Urinary bladder (tissue), 4 donors: Measurements from ENCODE around the gene YWHAG. TPM values are rescaled to one million over a fixed set of nuclear protein-coding genes. Genes with fewer than 3 reads are reported as not detected.
"Not testable (repeated sequence)": the region's sequence is repeated elsewhere in the genome, so short reads cannot be mapped to it uniquely, and the experiment has no call there.

ENCODE experiments used
- DNase-seq: peaks from one replicate; pipeline ENCODE4 v3.0.0-alpha.2; 2015; ENCODE audit errors: extremely low spot score
- H3K27ac ChIP-seq: one replicate; pipeline ENCODE4 v1.5.1; 2013; ENCODE audit warnings: low read depth, mild to moderate bottlenecking, moderate library complexity
- H3K36me3 ChIP-seq: one replicate; pipeline ENCODE4 v1.6.1; 2013; ENCODE audit warnings: mild to moderate bottlenecking, moderate library complexity; ENCODE audit not compliant: insufficient read depth
- H3K4me1 ChIP-seq: one replicate; pipeline ENCODE4 v1.6.1; 2013; ENCODE audit warnings: mild to moderate bottlenecking, moderate library complexity; ENCODE audit not compliant: insufficient read depth
- H3K4me3 ChIP-seq: one replicate; pipeline ENCODE4 v1.5.1; 2013; ENCODE audit warnings: low read depth, low read length
- WGBS: extraction: QIAGEN DNeasy Blood & Tissue Kit; methylation state at CpG from one replicate; pipeline ENCODE4 v1.1.7; 2013; 5-methylcytosine and 5-hydroxymethylcytosine counted together
- polyA plus RNA-seq: library from polyadenylated mRNA; stranded (reverse); fragments of 200-250 nt; gene quantifications from one replicate; pipeline ENCODE4 v1.2.3, GENCODE V29; 2013
- total RNA-seq: library from RNA; depleted of rRNA; stranded (reverse); fragments of >200 nt; gene quantifications from one replicate; pipeline ENCODE4 v1.2.3, GENCODE V29; 2014
- donor health status: healthy with polysubstance abuse.
- donor health status: healthy.

YWHAG gene
- total and polyA plus RNA-seq, 2 donors = 55.0 to 95.5 TPM

- H3K36me3 ChIP-seq = no peaks in the 10 kb centered on the region
- no peak overlapping the region for H3K4me3 ChIP-seq
- WGBS = 68% methylated on average over 6 of the region's 6 CpGs
- no peaks in the 10 kb centered on the region for H3K4me1 ChIP-seq
- no peak overlapping the region for H3K27ac ChIP-seq
- no peak for DNase-seq
Observed at GRCh38 chr7:76369018-76369417, 10.2 kb upstream of the YWHAG start.

GRCh38 chr7:76368190-76368589, 9.4 kb upstream of the YWHAG start:
- no peak for DNase-seq
- WGBS = 93% methylated on average over 8 of the region's 8 CpGs
- Histone ChIP-seq H3K4me3 (no peak overlapping the region), H3K27ac (no peak overlapping the region), H3K4me1 (no peaks in the 10 kb centered on the region), H3K36me3 (no peaks in the 10 kb centered on the region)

GRCh38 chr7:76364198-76364584, 5.4 kb upstream of the YWHAG start:
- WGBS = 33% methylated on average over 4 of the region's 4 CpGs
- peak overlapping the region; percentile 62 for H3K27ac ChIP-seq
- no peaks in the 10 kb centered on the region for H3K4me1 ChIP-seq
- no peak for DNase-seq
- no peak overlapping the region for H3K4me3 ChIP-seq
- no peaks in the 10 kb centered on the region for H3K36me3 ChIP-seq

- not testable (repeated sequence) for H3K36me3 ChIP-seq, DNase-seq, H3K4me3 ChIP-seq, H3K4me1 ChIP-seq
- WGBS = 78% methylated on average over 3 of the region's 3 CpGs
- H3K27ac ChIP-seq = peak overlapping the region; percentile 62
Observed at GRCh38 chr7:76363754-76364153, 5.0 kb upstream of the YWHAG start.

- Histone ChIP-seq H3K36me3 (no peaks in the 10 kb centered on the region), H3K4me1 (no peaks in the 10 kb centered on the region), H3K4me3 (no peak overlapping the region), H3K27ac (peak overlapping the region; percentile 88)
- 72% methylated on average over 17 of the region's 17 CpGs for WGBS
- no peak for DNase-seq
Observed at GRCh38 chr7:76359978-76360638, 1.3 kb upstream of the YWHAG start.

GRCh38 chr7:76359111-76359977, 553 bp upstream of the YWHAG start:
- peak; percentile 98 for DNase-seq
- Histone ChIP-seq H3K36me3 (no peaks in the 10 kb centered on the region), H3K4me1 (no peaks in the 10 kb centered on the region), H3K27ac (peak overlapping the region; percentile 100), H3K4me3 (peak overlapping the region; percentile 97)
- under 1% methylated on average over 41 of the region's 41 CpGs for WGBS

GRCh38 chr7:76358011-76358480, 745 bp downstream of the YWHAG start:
- H3K4me3 ChIP-seq = peak overlapping the region; percentile 97
- under 1% methylated on average over 27 of the region's 27 CpGs for WGBS
- no peaks in the 10 kb centered on the region for H3K36me3 ChIP-seq
- peak overlapping the region; percentile 98 for H3K27ac ChIP-seq
- no peak for DNase-seq
- H3K4me1 ChIP-seq = no peaks in the 10 kb centered on the region

GRCh38 chr7:76357475-76358010, 1.2 kb downstream of the YWHAG start:
- no peak overlapping the region for H3K27ac ChIP-seq
- 3% methylated on average over 10 of the region's 10 CpGs for WGBS
- DNase-seq = no peak
- no peaks in the 10 kb centered on the region for H3K36me3 ChIP-seq
- H3K4me3 ChIP-seq = peak overlapping the region; percentile 97
- no peaks in the 10 kb centered on the region for H3K4me1 ChIP-seq

GRCh38 chr7:76356823-76357222, 2.0 kb downstream of the YWHAG start:
- Histone ChIP-seq H3K36me3 (no peaks in the 10 kb centered on the region), H3K4me1 (no peaks in the 10 kb centered on the region), H3K4me3 (no peak overlapping the region), H3K27ac (no peak overlapping the region)
- DNase-seq = no peak
- WGBS = 52% methylated on average over 6 of the region's 6 CpGs

- Histone ChIP-seq H3K4me1 (peaks cover 2% of the 10 kb centered on the region), H3K36me3 (no peaks in the 10 kb centered on the region), H3K27ac (no peak overlapping the region), H3K4me3 (no peak overlapping the region)
- no peak for DNase-seq
- 82% methylated on average over 4 of the region's 4 CpGs for WGBS
Observed at GRCh38 chr7:76356115-76356514, 2.7 kb downstream of the YWHAG start.

- Histone ChIP-seq H3K36me3 (no peaks in the 10 kb centered on the region), H3K4me3 (no peak overlapping the region), H3K27ac (no peak overlapping the region), H3K4me1 (peaks cover 2% of the 10 kb centered on the region)
- WGBS = 94% methylated on average over 9 of the region's 9 CpGs
- no peak for DNase-seq
Observed at GRCh38 chr7:76354981-76355730, 3.6 kb downstream of the YWHAG start.

- Histone ChIP-seq H3K4me1 (peaks cover 2% of the 10 kb centered on the region), H3K27ac (no peak overlapping the region), H3K4me3 (no peak overlapping the region), H3K36me3 (no peaks in the 10 kb centered on the region)
- no peak for DNase-seq
- 88% methylated on average over 4 of the region's 4 CpGs for WGBS
Observed at GRCh38 chr7:76354516-76354915, 4.3 kb downstream of the YWHAG start.

- Histone ChIP-seq H3K36me3 (no peaks in the 10 kb centered on the region), H3K4me1 (peaks cover 2% of the 10 kb centered on the region), H3K4me3 (no peak overlapping the region), H3K27ac (no peak overlapping the region)
- no peak for DNase-seq
- WGBS = 95% methylated on average over 5 of the region's 5 CpGs
Observed at GRCh38 chr7:76353744-76354143, 5.0 kb downstream of the YWHAG start.
